ENCODE data around the gene EPHA7.

Gene EPHA7

GRCh38 chr6:93322651-93323050, 96.7 kb downstream of the EPHA7 start:
- no peak for DNase-seq

- DNase-seq: no peak
Measured at GRCh38 chr6:93319304-93319703, 100.1 kb downstream of the EPHA7 start.

DNA sequence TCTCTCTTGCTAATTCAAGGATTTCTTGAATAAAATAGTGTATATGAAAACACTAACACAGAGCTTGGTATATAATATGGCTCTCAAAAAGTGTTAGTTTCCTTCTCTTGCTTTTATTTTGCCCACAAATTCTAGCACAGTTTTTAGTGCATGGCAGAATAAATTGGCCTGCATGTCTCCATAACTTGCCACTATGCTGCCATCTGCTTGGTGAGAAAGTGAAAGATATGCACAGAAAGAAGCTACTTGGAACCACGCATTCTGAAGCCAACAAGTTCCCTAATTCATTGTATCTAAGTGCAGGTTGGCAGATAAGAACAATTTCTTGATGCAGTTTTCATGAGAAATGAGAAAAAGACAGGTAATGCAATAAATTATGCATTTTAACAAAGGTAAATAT, 101.2 kb downstream of the EPHA7 start:
- DNase-seq: no peak

- no peak for DNase-seq
Measured at GRCh38 chr6:93317592-93317991, 101.8 kb downstream of the EPHA7 start.

DNA sequence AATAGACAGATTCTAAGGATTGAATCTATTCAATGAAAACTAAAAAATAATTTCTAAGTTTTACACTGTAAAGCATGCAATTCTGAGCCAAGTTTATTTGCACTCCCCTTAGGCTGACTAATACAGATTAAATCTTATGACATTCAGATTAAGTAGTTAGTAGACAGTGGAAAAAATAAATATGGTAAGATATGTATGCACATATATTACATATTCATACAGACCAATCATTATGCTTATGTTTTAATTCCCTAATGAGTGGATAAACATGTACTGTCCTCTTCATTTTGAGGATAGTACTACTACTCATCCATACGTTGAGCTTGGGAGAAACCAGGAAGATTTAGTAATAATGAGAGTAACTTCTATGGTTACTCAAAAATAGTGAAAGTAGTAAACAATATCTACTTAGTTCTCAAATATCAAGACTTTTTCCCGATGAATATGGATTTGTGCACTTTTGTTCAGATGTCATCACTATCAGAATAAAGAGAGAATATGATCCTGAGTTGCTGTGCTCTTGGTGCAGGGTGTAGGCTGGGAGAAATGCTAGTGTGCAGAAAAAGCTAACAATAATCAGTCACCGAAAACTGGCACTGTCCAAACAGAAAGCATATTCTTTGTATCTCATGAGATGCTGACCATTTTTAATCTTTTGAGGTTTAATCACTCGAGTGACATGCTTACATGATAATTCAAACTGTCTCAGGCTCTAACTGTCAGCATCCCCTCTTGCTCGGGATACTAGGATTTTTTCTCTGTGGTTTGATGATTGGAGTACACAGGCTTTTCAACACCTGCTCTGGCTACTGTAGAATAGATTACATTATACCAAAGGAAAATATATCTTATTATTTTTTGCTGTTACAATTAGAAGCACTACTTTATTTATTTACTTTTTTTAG, 111.6 kb downstream of the EPHA7 start:
- no peak for DNase-seq

GRCh38 chr6:93305088-93305487, 114.3 kb downstream of the EPHA7 start:
- DNase-seq: no peak

- DNase-seq: no peak
Measured at GRCh38 chr6:93304505-93304904, 114.9 kb downstream of the EPHA7 start.

GRCh38 chr6:93300661-93301060, 118.7 kb downstream of the EPHA7 start:
- no peak for DNase-seq

DNA sequence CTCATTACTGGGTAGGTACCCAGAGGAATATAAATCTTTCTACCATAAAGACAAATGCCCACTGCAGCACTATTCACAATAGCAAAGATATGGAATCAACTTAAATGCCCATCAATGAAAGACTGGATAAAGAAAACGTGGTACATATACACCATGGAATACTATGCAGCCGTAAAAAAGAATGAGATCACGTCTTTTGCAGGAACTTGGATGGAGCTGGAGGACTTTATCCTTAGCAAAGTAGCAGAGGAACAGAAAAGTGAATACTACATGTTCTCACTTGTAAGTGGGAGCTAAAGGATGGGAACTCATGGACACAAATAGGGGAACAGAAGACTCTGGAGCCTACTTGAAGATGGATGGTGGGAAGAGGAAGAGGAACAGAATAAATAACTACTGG, 119.7 kb downstream of the EPHA7 start:
- DNase-seq: no peak

DNA sequence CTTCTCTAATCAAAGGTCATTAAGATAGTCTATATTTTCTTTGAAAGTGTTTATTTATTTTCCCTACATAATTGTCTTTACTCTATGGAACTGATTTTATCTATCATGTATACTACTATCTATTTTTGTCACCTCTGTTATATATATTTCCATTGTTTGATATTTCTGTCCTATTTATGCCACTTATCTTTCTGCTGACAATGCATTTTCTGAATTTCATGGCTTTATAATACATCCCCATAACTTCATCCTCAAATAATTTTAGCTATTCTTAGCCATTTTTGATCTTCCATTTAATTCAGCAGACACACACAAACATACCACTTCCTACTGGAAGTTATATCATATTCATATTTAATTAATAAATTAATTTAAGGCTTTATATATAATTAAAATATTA, 123.7 kb downstream of the EPHA7 start:
- no peak for DNase-seq

GRCh38 chr6:93294879-93295278, 124.5 kb downstream of the EPHA7 start:
- DNase-seq: no peak

DNA sequence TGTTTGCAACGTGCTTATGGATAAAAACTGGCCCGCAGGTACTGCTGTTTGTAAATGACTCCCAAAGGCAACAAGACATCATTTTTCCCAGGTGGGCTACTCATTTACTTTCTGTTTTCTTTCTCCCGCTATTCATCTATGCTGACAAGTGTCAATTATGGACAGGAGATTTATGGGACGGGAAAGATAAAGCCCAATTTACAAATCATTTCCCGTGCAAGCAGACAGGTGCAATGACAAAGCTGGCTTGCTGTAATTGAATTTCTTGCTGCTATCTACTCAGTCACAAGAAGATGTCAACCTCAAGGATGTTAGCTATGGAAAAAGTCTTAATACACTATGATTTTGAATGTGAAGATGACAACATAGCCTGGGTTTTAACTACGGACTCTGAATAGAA, 125.5 kb downstream of the EPHA7 start:
- DNase-seq: no peak

- DNase-seq: no peak
Measured at GRCh38 chr6:93293460-93293859, 125.9 kb downstream of the EPHA7 start.

DNA sequence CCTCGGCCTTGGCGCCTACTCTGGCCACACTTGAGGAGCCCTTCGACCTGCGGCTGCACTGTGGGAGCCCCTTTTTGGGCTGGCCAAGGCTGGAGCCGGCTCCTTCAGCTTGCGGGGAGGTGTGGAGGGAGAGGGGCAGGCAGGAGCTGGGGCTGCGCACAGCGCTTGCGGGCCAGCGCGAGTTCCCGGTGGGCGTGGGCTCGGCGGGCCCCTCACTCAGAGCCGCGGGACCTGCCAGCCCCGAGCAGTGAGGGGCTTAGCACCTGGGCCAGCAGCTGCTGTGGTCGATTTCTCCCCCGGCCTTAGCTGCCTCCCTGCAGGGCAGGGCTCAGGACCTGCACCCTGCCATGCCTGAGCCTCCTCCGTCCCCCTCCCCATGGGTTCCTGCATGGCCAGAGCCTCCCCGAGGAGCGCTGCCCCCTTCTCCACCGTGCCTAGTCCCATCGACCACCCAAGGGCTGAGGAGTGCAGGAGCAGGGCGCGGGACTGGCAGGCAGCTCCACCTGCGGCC, 136.8 kb downstream of the EPHA7 start:
- DNase-seq: no peak

- no peak for DNase-seq
Measured at GRCh38 chr6:93278241-93278640, 141.1 kb downstream of the EPHA7 start.

DNA sequence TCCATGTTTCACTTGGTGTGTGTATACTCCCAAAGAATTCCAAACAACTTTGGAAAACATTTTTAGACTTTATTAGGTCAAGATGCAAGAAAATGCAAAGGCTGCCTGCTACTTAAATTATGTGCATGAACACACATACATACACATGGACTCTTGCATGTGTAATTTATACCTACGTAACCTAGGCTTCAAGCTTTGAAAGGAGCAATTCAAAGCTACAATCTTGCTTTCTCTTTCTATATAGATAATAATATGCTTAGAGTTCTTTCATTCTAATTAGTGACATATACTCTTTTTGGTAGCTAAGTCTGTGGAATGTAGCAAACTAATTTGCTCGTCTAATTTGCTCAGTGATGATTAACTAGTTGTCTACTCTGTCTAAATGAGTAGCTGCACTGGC, 146.5 kb downstream of the EPHA7 start:
- no peak for DNase-seq

GRCh38 chr6:93272211-93272610, 147.1 kb downstream of the EPHA7 start:
- DNase-seq: no peak

DNA sequence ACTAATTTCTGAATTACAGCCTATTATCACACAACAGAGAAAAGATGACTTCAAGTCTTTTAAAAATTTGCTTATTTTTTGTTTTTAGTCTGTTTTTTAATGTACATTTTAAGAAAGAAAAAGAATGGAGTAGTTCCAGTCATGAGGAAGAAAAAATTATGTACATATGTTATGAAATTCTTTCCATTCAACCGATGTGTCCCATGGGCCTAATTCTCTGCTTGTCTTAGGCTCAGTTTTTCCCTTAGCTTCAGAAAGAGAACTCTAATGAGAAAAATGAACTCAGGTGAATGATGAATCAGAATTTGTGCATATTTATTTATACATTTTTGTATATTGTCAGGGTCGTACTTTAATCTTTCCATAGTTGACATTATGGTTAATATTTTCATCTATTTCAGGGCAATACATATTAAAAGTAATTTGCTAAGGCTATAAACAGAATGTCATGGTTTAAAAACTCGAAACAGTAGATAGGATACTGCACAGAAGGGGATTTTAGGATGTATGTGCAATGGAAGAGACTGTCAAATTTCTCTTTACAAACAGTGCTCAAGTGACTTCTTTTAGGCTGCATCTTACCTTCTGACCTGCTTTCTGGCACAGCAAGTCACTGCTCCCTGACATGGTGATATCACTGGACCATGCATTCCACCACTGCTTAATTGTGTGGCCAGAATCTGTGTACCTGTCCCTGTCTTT, 153.1 kb downstream of the EPHA7 start:
- DNase-seq: no peak

DNA sequence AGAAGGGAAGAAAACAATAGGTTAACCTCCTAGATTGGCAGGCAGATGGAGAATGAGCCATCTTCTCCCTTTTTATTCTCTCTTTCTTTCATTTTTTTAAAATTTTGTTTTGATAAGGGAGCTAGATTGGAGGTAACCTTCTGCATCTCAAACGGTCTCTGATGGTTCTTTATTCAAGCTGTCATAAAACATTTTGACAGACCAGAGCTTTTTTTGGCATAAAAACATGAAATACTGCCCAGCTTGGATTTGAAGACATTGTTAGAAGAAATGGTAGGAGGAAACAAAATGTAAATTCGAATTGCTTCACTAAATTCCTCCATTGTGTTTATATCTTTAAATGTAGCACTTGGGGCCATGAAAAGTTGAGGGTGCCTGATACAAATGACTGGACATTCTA, 158.5 kb downstream of the EPHA7 start:
- no peak for DNase-seq

DNA sequence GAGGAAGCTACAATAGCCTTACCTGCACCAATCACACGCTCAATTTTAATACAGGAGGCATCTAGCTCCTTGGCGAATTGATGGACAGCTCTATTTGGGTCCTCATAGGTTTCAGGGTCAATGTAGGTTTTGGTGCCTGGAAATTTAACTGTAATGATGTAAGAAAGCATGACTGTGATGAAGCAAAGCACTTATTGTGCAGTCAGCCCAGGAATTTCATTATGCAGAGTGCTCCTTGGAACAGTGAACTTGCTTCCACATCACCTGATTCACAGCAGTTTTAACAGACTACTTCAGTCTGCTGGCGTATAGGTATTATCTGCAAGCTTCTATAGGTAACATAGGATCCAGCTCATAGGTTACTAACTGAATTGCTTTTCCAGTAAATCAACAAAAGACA, 160.0 kb downstream of the EPHA7 start:
- no peak for DNase-seq

DNA sequence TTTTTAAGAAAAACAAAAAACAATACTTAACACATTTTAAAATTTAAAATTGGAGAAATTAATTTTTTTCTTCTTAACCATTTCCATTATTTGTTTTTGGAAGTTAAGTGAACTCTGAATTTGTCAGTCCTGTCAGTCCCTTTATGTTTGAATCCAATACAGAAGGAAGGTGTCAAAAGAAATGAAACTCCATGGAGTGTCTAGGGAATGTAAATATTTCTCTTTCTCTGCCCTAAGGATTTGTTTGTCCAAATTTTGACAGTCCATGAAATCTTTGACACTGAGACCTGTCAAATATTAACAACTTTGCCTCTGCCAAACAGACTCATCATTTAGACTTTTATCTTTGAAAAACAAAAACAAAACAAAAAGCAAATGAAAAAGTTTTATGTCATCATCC, 166.4 kb downstream of the EPHA7 start:
- no peak for DNase-seq

DNA sequence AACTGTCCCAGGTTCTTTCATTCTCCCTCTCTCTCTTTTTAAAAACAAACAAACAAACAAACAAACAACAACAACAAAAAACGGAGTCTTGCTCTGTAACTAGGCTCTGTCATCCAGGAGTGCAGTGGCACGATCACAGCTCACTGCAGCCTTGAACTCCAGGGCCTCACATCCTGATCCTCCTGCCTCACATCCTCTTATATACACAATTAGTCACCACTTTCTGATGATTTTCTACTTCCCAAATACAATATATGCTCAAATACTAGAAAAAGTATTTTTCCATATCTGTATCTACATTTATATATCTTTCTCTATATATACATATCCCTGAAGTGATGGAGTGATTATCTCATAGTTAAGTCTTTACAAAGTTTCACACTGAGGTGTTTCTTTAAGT, 170.7 kb downstream of the EPHA7 start:
- no peak for DNase-seq

GRCh38 chr6:93243231-93243778, 176.1 kb downstream of the EPHA7 start:
- no peak for DNase-seq

DNA sequence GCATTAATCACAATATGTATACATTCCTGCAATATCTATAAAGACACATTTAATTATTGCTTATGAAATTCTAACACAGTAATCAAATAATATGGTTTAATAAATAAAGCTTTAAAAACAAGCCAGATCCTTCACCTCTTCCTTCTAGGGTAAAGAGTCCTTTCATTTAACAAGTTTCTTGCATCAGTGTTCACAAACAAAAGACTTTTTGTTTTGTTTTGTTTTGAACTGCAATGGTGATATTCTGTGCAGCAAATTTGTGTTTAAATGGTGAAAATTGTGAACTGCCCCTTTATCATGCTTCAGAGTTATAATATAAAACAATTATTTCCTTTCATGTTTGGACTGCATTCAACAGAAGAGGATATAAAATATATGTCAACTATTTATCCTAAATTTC, 177.3 kb downstream of the EPHA7 start:
- DNase-seq: no peak

All from GOT3 (cell line).